Measurements from ENCODE around the gene ADAMTS16.

ADAMTS16 gene

GRCh38 chr5:5266297-5266696 is 126.2 kb downstream of the ADAMTS16 start:
- H3K4me3 ChIP-seq (replicated peaks; ENCODE audit: low read depth, low read length) = no peak overlapping the region
- TF ChIP-seq CTCF (IDR thresholded peaks at IDR 0.05; ENCODE audit: low read length, missing control alignments) = no peak
- DNase-seq (ENCODE audit: low read depth) = no peak

GRCh38 chr5:5270161-5270560 is 130.0 kb downstream of the ADAMTS16 start:
- TF ChIP-seq CTCF (IDR thresholded peaks at IDR 0.05; ENCODE audit: low read length, missing control alignments) = no peak
- H3K4me3 ChIP-seq (replicated peaks; ENCODE audit: low read depth, low read length) = no peak overlapping the region
- DNase-seq (ENCODE audit: low read depth) = no peak

GRCh38 chr5:5270958-5271785 is 131.0 kb downstream of the ADAMTS16 start:
- peak; percentile 78 for DNase-seq (ENCODE audit: low read depth)
- no peak for TF ChIP-seq CTCF (IDR thresholded peaks at IDR 0.05; ENCODE audit: low read length, missing control alignments)
- peak overlapping the region; percentile 15 for H3K4me3 ChIP-seq (replicated peaks; ENCODE audit: low read depth, low read length)

- TF ChIP-seq CTCF (IDR thresholded peaks at IDR 0.05; ENCODE audit: low read length, missing control alignments) = no peak
- H3K4me3 ChIP-seq (replicated peaks; ENCODE audit: low read depth, low read length) = no peak overlapping the region
- no peak for DNase-seq (ENCODE audit: low read depth)
Measured at GRCh38 chr5:5271786-5272321, 131.7 kb downstream of the ADAMTS16 start.

- no peak overlapping the region for H3K4me3 ChIP-seq (replicated peaks; ENCODE audit: low read depth, low read length)
- TF ChIP-seq CTCF (IDR thresholded peaks at IDR 0.05; ENCODE audit: low read length, missing control alignments) = no peak
- DNase-seq (ENCODE audit: low read depth) = no peak
Measured at GRCh38 chr5:5273398-5273797, 133.3 kb downstream of the ADAMTS16 start.

GRCh38 chr5:5273976-5274375 is 133.8 kb downstream of the ADAMTS16 start:
- TF ChIP-seq CTCF (IDR thresholded peaks at IDR 0.05; ENCODE audit: low read length, missing control alignments) = no peak
- DNase-seq (ENCODE audit: low read depth) = no peak
- H3K4me3 ChIP-seq (replicated peaks; ENCODE audit: low read depth, low read length) = no peak overlapping the region

GRCh38 chr5:5275211-5275610 is 135.1 kb downstream of the ADAMTS16 start:
- TF ChIP-seq CTCF (IDR thresholded peaks at IDR 0.05; ENCODE audit: low read length, missing control alignments) = no peak
- H3K4me3 ChIP-seq (replicated peaks; ENCODE audit: low read depth, low read length) = no peak overlapping the region
- no peak for DNase-seq (ENCODE audit: low read depth)
